ENCODE data around the gene ZNF20. TPM values are rescaled to one million over a fixed set of nuclear protein-coding genes. Genes with fewer than 3 reads are reported as not detected.
A peak's percentile ranks its signal among the peaks of the same experiment; 100 is the strongest.

Gene ZNF20
- total and polyA plus RNA-seq, 10 of the 15 experiments (the other 5 are each of a cell fraction or from before 2014, with no cell fraction given): 2.0 to 5.1 (median 2.6) TPM

DNA sequence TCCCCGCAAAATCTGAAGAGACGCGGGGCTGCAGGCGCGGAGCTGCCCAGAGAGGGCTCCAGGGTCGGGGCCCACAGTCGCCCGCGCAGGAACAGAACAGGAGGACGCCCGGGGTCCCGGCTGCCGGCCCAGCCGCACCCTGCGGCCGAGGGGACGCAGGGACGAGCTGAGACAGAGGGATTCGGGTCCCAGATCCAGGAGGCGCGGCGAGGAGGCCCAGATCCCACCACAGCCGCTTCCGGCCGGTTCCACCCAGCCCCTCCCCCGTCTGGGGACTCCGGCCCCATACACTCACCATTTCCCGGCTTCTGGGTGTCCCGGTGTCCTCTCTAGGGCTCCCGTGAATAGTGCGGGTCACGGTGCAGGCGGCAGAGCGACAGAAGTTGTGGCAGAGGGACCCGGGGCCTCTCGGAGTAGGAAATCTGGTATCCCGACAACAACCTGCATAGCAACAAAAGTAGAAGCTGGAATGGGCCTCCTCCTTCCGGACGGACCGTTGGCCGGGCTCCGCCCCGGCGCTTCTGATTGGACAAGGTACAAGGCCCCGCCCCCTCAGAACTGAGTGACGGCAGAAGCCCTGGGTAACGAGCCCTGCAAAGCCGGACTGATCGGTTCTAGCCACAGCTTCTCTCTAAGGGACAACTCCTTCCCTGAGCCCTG, at the start of gene ZNF20 (continued):
- TF ChIP-seq, protein P1, sequence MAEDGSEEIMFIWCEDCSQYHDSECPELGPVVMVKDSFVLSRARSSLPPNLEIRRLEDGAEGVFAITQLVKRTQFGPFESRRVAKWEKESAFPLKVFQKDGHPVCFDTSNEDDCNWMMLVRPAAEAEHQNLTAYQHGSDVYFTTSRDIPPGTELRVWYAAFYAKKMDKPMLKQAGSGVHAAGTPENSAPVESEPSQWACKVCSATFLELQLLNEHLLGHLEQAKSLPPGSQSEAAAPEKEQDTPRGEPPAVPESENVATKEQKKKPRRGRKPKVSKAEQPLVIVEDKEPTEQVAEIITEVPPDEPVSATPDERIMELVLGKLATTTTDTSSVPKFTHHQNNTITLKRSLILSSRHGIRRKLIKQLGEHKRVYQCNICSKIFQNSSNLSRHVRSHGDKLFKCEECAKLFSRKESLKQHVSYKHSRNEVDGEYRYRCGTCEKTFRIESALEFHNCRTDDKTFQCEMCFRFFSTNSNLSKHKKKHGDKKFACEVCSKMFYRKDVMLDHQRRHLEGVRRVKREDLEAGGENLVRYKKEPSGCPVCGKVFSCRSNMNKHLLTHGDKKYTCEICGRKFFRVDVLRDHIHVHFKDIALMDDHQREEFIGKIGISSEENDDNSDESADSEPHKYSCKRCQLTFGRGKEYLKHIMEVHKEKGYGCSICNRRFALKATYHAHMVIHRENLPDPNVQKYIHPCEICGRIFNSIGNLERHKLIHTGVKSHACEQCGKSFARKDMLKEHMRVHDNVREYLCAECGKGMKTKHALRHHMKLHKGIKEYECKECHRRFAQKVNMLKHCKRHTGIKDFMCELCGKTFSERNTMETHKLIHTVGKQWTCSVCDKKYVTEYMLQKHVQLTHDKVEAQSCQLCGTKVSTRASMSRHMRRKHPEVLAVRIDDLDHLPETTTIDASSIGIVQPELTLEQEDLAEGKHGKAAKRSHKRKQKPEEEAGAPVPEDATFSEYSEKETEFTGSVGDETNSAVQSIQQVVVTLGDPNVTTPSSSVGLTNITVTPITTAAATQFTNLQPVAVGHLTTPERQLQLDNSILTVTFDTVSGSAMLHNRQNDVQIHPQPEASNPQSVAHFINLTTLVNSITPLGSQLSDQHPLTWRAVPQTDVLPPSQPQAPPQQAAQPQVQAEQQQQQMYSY (CRISPR knock-in tag; IDR thresholded peaks at IDR 0.05): no peak
- peak; percentile 76 for TF ChIP-seq SP1 (IDR thresholded peaks at IDR 0.05; ENCODE audit: low read depth, low read length)
- TF ChIP-seq CHD2 (IDR thresholded peaks at IDR 0.05; ENCODE audit: borderline replicate concordance, low read depth, low read length): peak; percentile 67
- peak; percentile 73 for TF ChIP-seq LARP7 (IDR thresholded peaks at IDR 0.05)
- TF ChIP-seq NFYA (IDR thresholded peaks at IDR 0.05; ENCODE audit: borderline replicate concordance, low read depth, low read length): peak; percentile 24; the same call in 1 of the 2 replicates
- TF ChIP-seq, protein P2, sequence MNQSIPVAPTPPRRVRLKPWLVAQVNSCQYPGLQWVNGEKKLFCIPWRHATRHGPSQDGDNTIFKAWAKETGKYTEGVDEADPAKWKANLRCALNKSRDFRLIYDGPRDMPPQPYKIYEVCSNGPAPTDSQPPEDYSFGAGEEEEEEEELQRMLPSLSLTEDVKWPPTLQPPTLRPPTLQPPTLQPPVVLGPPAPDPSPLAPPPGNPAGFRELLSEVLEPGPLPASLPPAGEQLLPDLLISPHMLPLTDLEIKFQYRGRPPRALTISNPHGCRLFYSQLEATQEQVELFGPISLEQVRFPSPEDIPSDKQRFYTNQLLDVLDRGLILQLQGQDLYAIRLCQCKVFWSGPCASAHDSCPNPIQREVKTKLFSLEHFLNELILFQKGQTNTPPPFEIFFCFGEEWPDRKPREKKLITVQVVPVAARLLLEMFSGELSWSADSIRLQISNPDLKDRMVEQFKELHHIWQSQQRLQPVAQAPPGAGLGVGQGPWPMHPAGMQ (IDR thresholded peaks at IDR 0.05; ENCODE audit: borderline replicate concordance): no peak
- peak; percentile 4; the same call in 1 of the 2 replicates for TF ChIP-seq SMC3 (IDR thresholded peaks at IDR 0.05; ENCODE audit: borderline replicate concordance, low read length)
- TF ChIP-seq, protein P3, sequence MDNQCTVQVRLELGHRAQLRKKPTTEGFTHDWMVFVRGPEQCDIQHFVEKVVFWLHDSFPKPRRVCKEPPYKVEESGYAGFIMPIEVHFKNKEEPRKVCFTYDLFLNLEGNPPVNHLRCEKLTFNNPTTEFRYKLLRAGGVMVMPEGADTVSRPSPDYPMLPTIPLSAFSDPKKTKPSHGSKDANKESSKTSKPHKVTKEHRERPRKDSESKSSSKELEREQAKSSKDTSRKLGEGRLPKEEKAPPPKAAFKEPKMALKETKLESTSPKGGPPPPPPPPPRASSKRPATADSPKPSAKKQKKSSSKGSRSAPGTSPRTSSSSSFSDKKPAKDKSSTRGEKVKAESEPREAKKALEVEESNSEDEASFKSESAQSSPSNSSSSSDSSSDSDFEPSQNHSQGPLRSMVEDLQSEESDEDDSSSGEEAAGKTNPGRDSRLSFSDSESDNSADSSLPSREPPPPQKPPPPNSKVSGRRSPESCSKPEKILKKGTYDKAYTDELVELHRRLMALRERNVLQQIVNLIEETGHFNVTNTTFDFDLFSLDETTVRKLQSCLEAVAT (IDR thresholded peaks at IDR 0.05): 0 out of 2 replicates have a peak, but pooled peaks have one; percentile 10
- TF ChIP-seq MYB (IDR thresholded peaks at IDR 0.05; ENCODE audit: borderline replicate concordance, low read depth, low read length): peak; percentile 38; the same call in 1 of the 2 replicates

Data from GM12878 (cell line).